ENCODE results near the gene CIART. TPM values are rescaled to one million over a fixed set of nuclear protein-coding genes. Genes with fewer than 3 reads are reported as not detected.

CIART gene
- total RNA-seq, 4 donors from 2014 or later, result 3.5 to 28.3 (median 14.2) TPM

DNA sequence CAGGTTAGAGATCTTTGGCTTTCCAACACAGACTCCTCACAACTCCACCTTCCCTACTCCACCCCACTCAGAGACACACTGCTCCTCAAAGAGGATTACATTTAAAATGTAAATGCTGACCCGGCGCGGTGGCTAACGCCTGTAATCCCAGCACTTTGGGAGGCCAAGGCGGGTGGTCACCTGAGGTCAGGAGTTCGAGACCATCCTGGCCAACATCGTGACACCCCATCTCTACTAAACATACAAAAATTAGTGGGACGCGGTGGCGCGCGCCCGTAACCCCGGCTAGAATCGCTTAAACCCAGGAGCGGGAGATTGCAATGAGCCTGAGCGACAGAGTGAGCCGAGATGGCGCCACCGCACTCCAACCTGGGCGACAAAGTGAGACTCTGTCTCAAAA, 44.6 kb upstream of the CIART start:
- Histone ChIP-seq H3K27me3 (no peaks in the 10 kb centered on the region), H3K4me3 (no peak overlapping the region), H3K36me3 (no peaks in the 10 kb centered on the region), H3K9me3 (no peaks in the 10 kb centered on the region), H3K27ac (no peak overlapping the region), H3K4me1 (peaks cover 0 to 19% (median 0%) of the 10 kb centered on the region in 3 donors)
- no peak for ATAC-seq
- WGBS, 2 donors (ENCODE audit: low coverage in 1 of 2), result 92% methylated on average over 18 of the region's 21 CpGs; no CpG with 5 or more reads in 1 of the 2 donors
- TF ChIP-seq EP300 (IDR thresholded peaks at IDR 0.05) (no peak), POLR2AphosphoS5 (IDR thresholded peaks at IDR 0.05) (no peak)

GRCh38 chr1:150243003-150243402, 39.4 kb upstream of the CIART start:
- no peaks in the 10 kb centered on the region for H3K27me3 ChIP-seq
- H3K9me3 ChIP-seq, result no peaks in the 10 kb centered on the region
- ATAC-seq, result no peak
- TF ChIP-seq POLR2A (IDR thresholded peaks at IDR 0.05) (no peak), POLR2AphosphoS5 (IDR thresholded peaks at IDR 0.05) (no peak), CTCF (IDR thresholded peaks at IDR 0.05) (no peak), EP300 (IDR thresholded peaks at IDR 0.05) (no peak)
- WGBS, 2 donors (ENCODE audit: low coverage in 1 of 2), result 53 to 66% methylated on average over 3 of the region's 3 CpGs
- no peaks in the 10 kb centered on the region for H3K4me1 ChIP-seq
- H3K36me3 ChIP-seq, result no peaks in the 10 kb centered on the region
- no peak overlapping the region for H3K27ac ChIP-seq
- H3K4me3 ChIP-seq, result no peak overlapping the region

- no peaks in the 10 kb centered on the region for H3K4me1 ChIP-seq
- no peak overlapping the region for H3K27ac ChIP-seq
- WGBS, 2 donors (ENCODE audit: low coverage in 1 of 2), result 73 to 83% methylated on average over 2 of the region's 2 CpGs
- no peak for TF ChIP-seq POLR2A (IDR thresholded peaks at IDR 0.05)
- no peak for ATAC-seq
- H3K9me3 ChIP-seq, result no peaks in the 10 kb centered on the region
- H3K27me3 ChIP-seq, result no peaks in the 10 kb centered on the region
- no peaks in the 10 kb centered on the region for H3K36me3 ChIP-seq
- H3K4me3 ChIP-seq, result no peak overlapping the region
These were observed 32.4 kb upstream of the CIART start for GRCh38 chr1:150249936-150250335.

GRCh38 chr1:150256198-150256553, 26.2 kb upstream of the CIART start:
- no peaks in the 10 kb centered on the region for H3K27me3 ChIP-seq
- 0% methylated on average over 1 of the region's 1 CpG for WGBS, 2 donors (ENCODE audit: low coverage in 1 of 2)
- H3K4me3 ChIP-seq, result no peak overlapping the region
- H3K27ac ChIP-seq, result peak overlapping the region; percentile 81 to 90 (median 83)
- H3K9me3 ChIP-seq, result no peaks in the 10 kb centered on the region
- no peaks in the 10 kb centered on the region for H3K36me3 ChIP-seq
- TF ChIP-seq POLR2A (IDR thresholded peaks at IDR 0.05), result no peak
- no peak for TF ChIP-seq EP300 (IDR thresholded peaks at IDR 0.05)
- peak; percentile 11 for ATAC-seq
- peaks cover 0 to 51% (median 14%) of the 10 kb centered on the region in 3 donors for H3K4me1 ChIP-seq

- TF ChIP-seq CTCF (IDR thresholded peaks at IDR 0.05) (no peak), POLR2A (IDR thresholded peaks at IDR 0.05) (no peak), EP300 (IDR thresholded peaks at IDR 0.05) (no peak), POLR2AphosphoS5 (IDR thresholded peaks at IDR 0.05) (no peak)
- H3K4me1 ChIP-seq, result peaks cover 0 to 51% (median 14%) of the 10 kb centered on the region in 3 donors
- no peak overlapping the region for H3K4me3 ChIP-seq
- no peaks in the 10 kb centered on the region for H3K27me3 ChIP-seq
- H3K36me3 ChIP-seq, result no peaks in the 10 kb centered on the region
- ATAC-seq, result no peak
- no peaks in the 10 kb centered on the region for H3K9me3 ChIP-seq
- WGBS, 2 donors (ENCODE audit: low coverage in 1 of 2), result 12 to 17% methylated on average over 5 of the region's 14 CpGs
- H3K27ac ChIP-seq, result peak overlapping the region; percentile 81 to 90 (median 83)
These were observed 25.6 kb upstream of the CIART start for GRCh38 chr1:150256554-150257341.

DNA sequence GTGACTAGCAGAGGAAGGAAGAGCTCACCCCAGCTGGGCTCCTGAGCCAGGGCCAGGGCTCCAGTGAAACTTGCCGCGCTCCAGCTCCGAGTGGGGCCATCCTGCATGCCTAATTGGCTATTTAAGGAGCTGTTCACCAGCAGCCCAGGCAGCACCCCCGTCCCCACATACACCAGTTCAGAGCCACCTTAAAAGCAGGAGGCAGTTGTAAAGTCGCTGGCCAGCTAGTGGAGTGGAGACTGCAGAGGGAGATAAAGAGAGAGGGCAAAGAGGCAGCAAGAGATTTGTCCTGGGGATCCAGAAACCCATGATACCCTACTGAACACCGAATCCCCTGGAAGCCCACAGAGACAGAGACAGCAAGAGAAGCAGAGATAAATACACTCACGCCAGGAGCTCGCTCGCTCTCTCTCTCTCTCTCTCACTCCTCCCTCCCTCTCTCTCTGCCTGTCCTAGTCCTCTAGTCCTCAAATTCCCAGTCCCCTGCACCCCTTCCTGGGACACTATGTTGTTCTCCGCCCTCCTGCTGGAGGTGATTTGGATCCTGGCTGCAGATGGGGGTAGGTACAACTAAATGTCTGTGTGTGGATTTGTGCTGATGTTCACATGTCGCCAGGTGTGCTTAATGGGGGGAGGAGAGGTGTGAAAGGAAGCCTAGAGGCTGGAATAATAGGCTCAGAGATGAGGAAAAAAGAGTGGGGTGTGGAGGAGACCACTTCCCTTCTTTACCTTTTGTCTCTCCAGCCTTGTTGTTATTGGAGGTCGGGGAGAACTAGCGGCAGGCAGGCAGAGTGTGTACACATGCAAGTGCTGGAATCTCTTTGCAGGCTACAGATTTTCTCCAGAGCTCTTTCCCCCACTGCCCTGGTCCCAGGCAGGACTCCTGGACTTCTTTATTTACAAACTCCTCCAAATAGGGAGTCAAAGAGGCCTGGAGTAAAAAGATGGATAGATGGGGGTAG, 24.4 kb upstream of the CIART start, which contains the start of gene CA14:
TSS of gene CA14 (plus strand) at position 151 of the 962 bp plus-strand sequence. CDS start at position 506, 355 bp downstream.
- H3K9me3 ChIP-seq, result no peaks in the 10 kb centered on the region
- peaks cover 0 to 51% (median 14%) of the 10 kb centered on the region in 3 donors for H3K4me1 ChIP-seq
- no peaks in the 10 kb centered on the region for H3K27me3 ChIP-seq
- no peaks in the 10 kb centered on the region for H3K36me3 ChIP-seq
- TF ChIP-seq POLR2A (IDR thresholded peaks at IDR 0.05) (no peak), CTCF (IDR thresholded peaks at IDR 0.05) (no peak)
- no peak within 1 kb of the TSS for H3K4me3 ChIP-seq
- no peak for ATAC-seq
- WGBS, 2 donors (ENCODE audit: low coverage in 1 of 2), result 35 to 37% methylated on average over 6 to 11 of the region's 13 CpGs
- peak within 1 kb of the TSS in 3 of 4 donors; percentile 81 to 84 (median 82) for H3K27ac ChIP-seq
